PC-3 (cell line): ENCODE results near the gene SERGEF.

Experiments used
- CTCF ChIP-seq: fragments of 300-600 bp; sonication (generic); conservative IDR thresholded peaks from 2 replicates; pipeline ENCODE4 v1.5.1; 2017; ENCODE audit warnings: antibody characterized with exemption, low read depth, mild to moderate bottlenecking, low read length
- EZH2 ChIP-seq: fragments of 300-600 bp; sonication (generic); IDR thresholded peaks from one replicate; pipeline ENCODE4 v1.6.1; 2017; ENCODE audit warnings: antibody characterized with exemption, mild to moderate bottlenecking, low read length; ENCODE audit not compliant: unreplicated experiment

GRCh38 chr11:17918049-17918605 lies 94.7 kb downstream of the SERGEF start:
- no peak for TF ChIP-seq CTCF
- TF ChIP-seq EZH2: no peak
